ENCODE data around the gene CAPN15.
"Not testable (repeated sequence)": the region's sequence is repeated elsewhere in the genome, so short reads cannot be mapped to it uniquely, and the experiment has no call there.

The CAPN15 gene

GRCh38 chr16:592518-593306, 65.2 kb downstream of the CAPN15 start:
- DNase-seq (ENCODE audit: low spot score) = no peak

- no peak for DNase-seq (ENCODE audit: low spot score)
Observed at GRCh38 chr16:593406-593805, 65.9 kb downstream of the CAPN15 start.

- no peak for DNase-seq (ENCODE audit: low spot score)
Observed at GRCh38 chr16:593807-594206, 66.3 kb downstream of the CAPN15 start.

- DNase-seq (ENCODE audit: low spot score) = no peak
Observed at GRCh38 chr16:595094-595528, 67.6 kb downstream of the CAPN15 start.

- no peak for DNase-seq (ENCODE audit: low spot score)
Observed at GRCh38 chr16:595942-596735, 68.6 kb downstream of the CAPN15 start.

- DNase-seq (ENCODE audit: low spot score) = no peak
Observed at GRCh38 chr16:596736-597060, 69.2 kb downstream of the CAPN15 start.

- not testable (repeated sequence) for DNase-seq (ENCODE audit: low spot score)
Observed at GRCh38 chr16:597655-598054, 70.1 kb downstream of the CAPN15 start.

GRCh38 chr16:598823-599739, 71.6 kb downstream of the CAPN15 start:
- DNase-seq (ENCODE audit: low spot score) = no peak

GRCh38 chr16:600781-601180, 73.3 kb downstream of the CAPN15 start:
- no peak for DNase-seq (ENCODE audit: low spot score)

GRCh38 chr16:603933-604332, 76.4 kb downstream of the CAPN15 start:
- DNase-seq (ENCODE audit: low spot score) = no peak
